Transverse colon (tissue), 4 donors: ENCODE data around the gene QSER1. TPM values are rescaled to one million over a fixed set of nuclear protein-coding genes. Genes with fewer than 3 reads are reported as not detected.

ENCODE experiments used
- DNase-seq: peaks from one replicate; pipeline ENCODE4 v3.0.0-alpha.2; 2019
- H3K27ac ChIP-seq, 4 donors: fragments of 200-600 bp; sonication (generic); 2 replicates each; pipeline ENCODE4 v1.5.1; 2016 to 2018; ENCODE audit warnings: inconsistent platforms in 4 of 4
- H3K27me3 ChIP-seq: fragments of 200-600 bp; sonication (generic); 2 replicates; pipeline ENCODE4 v1.5.1; 2017; ENCODE audit warnings: inconsistent platforms
- H3K36me3 ChIP-seq, 4 donors: fragments of 200-600 bp; sonication (generic); 2 replicates each; pipeline ENCODE4 v1.5.1; 2017 to 2019; ENCODE audit warnings: inconsistent platforms in 4 of 4
- H3K4me1 ChIP-seq, 4 donors: fragments of 200-600 bp; sonication (generic); 2 replicates each; pipeline ENCODE4 v1.5.1; 2017 to 2020; ENCODE audit warnings: inconsistent platforms in 4 of 4
- H3K4me3 ChIP-seq, 4 donors: fragments of 200-600 bp; sonication (generic); 1 replicate in 1 of 4; 2 replicates in 3 of 4; pipeline versions ENCODE4 v1.5.1 to v1.6.1; 2017 to 2019; ENCODE audit warnings: inconsistent platforms in 4 of 4
- H3K9me3 ChIP-seq, 2 donors: fragments of 200-600 bp; sonication (generic); 2 replicates each; pipeline ENCODE4 v1.5.1; 2017 to 2019; ENCODE audit warnings: inconsistent platforms in 2 of 2
- EP300 ChIP-seq: sonication (generic); formaldehyde crosslinking; IDR thresholded peaks from one replicate; pipeline ENCODE4 v1.6.1; 2017; ENCODE audit warnings: antibody characterized with exemption, low read depth
- POLR2A ChIP-seq: fragments of 450-650 bp; IDR thresholded peaks from one replicate; pipeline ENCODE4 v1.6.1; 2016; ENCODE audit warnings: antibody characterized with exemption, mild to moderate bottlenecking, moderate library complexity
- POLR2AphosphoS5 ChIP-seq, 3 donors: sonication (generic); formaldehyde crosslinking; IDR thresholded peaks; one replicate each; pipeline ENCODE4 v1.6.1; 2016; ENCODE audit warnings: antibody characterized with exemption in 3 of 3
- WGBS, 2 donors: methylation state at CpG; one replicate each; pipeline ENCODE4 v1.1.5; 2018; ENCODE audit warnings: low coverage in 1 of 2; 5-methylcytosine and 5-hydroxymethylcytosine counted together
- in situ Hi-C, 4 donors: fragments of 200-750 bp; cut with MboI; loops; one replicate each; pipeline versions ENCODE4 v1.15.0 to v1.15.1; 2017; ENCODE audit warnings: low sequenced_read_pairs in 3 of 4, low pct_ligation_motif_present in 1 of 4, low pct_unique_long_range_greater_than_20kb in 1 of 4
- intact Hi-C: fragments of 100-400 bp; cut with DNase I; formaldehyde crosslinking; loops from one replicate; pipeline ENCODE4 v1.15.1; 2023; ENCODE audit warnings: low total_unique reads
- total RNA-seq, 4 donors: library from RNA; depleted of rRNA; stranded (reverse); fragments of >200 nt; gene quantifications; one replicate each; pipeline ENCODE4 v1.1.0, GENCODE V29; 2016
- TF ChIP-seq, protein P1 (sequence below), 5 experiments: fragments of 200-600 bp in 3 of 5; fragments of 450-650 bp in 2 of 5; sonication (generic) in 3 of 5; IDR thresholded peaks; 1 replicate in 2 of 5; 2 replicates in 3 of 5; pipeline ENCODE4 v1.5.1; 2016 to 2017; ENCODE audit warnings: antibody characterized with exemption in 5 of 5, inconsistent platforms in 3 of 5, mild to moderate bottlenecking in 2 of 5, moderate library complexity in 1 of 5

Gene QSER1
- total RNA-seq, 4 donors from 2014 or later, result 20.5 to 39.2 (median 31.9) TPM

DNA sequence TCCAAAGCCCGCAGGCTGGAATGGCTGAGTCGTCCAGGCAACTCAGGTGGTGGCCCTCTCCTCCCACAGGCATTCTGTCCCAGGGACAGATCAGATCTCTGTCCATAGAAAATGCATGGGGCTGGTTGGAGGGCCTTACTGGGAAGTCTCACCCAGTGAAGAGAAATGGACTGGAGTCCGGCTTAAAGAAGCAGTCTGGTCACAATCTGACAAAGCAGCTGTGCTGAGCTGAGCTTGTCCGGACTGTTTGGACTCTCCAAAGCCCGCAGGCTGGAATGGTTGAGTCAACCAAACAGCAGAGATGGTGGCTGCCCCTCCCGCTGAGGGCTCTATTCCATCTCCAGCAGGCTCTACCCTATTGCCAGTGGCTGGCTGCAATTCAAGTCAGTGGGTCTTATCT lies 108.7 kb downstream of the QSER1 start:
- in situ Hi-C loops, result no loop called here
- WGBS, 2 donors, result 80% methylated on average over 6 of the region's 6 CpGs; no CpG with 5 or more reads in 1 of the 2 donors

DNA sequence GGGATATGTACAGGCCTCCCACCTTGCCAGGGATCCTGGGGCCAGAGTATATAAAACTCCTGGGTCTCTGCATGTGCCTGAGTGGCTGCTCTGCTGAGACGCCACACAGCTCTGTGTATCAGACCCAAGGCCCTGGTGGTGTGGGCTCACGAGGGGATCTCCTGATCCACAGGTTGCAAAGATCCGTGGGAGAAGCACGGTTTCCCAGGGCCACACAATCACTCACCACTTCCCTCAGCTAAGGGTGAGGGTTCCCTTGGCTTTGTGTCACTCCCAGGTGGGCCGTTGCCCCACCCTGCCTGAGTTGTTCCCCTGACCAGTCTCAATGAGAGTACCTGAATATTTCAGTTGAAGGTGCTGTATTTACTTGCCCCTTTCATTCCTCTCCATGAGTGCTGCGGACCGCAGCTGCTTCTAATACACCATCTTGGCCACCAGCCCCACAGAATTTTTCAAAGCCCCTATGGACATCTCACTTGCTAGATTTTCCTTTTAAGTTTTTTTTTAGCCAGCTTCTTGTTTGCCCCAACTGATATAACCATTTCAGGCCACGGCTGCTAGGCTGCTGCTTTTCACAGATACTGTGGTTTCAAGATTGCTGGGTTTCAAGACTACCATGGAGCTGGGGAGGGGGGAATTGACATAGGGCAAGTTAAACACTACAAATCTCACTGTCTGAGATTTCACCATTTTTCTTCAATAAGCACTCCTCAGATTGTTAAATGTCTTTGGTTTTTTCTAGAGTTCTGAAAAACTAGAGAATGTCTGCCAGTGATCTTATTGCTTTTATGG lies 109.3 kb downstream of the QSER1 start:
- WGBS, 2 donors, result 40 to 89% methylated on average over 1 to 8 of the region's 8 CpGs
- no peak for DNase-seq
- in situ Hi-C loops, result no loop called here

More for the DNA sequence above, 108.7 kb downstream of the QSER1 start:
- Histone ChIP-seq H3K27me3 (no peaks in the 10 kb centered on the region), H3K27ac (no peak overlapping the region), H3K4me3 (no peak overlapping the region), H3K9me3 (no peaks in the 10 kb centered on the region), H3K36me3 (no peaks in the 10 kb centered on the region), H3K4me1 (peaks cover 0 to 5% (median 0%) of the 10 kb centered on the region in 4 donors)
- TF ChIP-seq POLR2AphosphoS5 (IDR thresholded peaks at IDR 0.05) (no peak), EP300 (no peak), POLR2A (no peak)
- TF ChIP-seq, protein P1, sequence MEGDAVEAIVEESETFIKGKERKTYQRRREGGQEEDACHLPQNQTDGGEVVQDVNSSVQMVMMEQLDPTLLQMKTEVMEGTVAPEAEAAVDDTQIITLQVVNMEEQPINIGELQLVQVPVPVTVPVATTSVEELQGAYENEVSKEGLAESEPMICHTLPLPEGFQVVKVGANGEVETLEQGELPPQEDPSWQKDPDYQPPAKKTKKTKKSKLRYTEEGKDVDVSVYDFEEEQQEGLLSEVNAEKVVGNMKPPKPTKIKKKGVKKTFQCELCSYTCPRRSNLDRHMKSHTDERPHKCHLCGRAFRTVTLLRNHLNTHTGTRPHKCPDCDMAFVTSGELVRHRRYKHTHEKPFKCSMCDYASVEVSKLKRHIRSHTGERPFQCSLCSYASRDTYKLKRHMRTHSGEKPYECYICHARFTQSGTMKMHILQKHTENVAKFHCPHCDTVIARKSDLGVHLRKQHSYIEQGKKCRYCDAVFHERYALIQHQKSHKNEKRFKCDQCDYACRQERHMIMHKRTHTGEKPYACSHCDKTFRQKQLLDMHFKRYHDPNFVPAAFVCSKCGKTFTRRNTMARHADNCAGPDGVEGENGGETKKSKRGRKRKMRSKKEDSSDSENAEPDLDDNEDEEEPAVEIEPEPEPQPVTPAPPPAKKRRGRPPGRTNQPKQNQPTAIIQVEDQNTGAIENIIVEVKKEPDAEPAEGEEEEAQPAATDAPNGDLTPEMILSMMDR (IDR thresholded peaks at IDR 0.05), result no peak
- intact Hi-C loops, result no loop called here
- no peak for DNase-seq

DNA sequence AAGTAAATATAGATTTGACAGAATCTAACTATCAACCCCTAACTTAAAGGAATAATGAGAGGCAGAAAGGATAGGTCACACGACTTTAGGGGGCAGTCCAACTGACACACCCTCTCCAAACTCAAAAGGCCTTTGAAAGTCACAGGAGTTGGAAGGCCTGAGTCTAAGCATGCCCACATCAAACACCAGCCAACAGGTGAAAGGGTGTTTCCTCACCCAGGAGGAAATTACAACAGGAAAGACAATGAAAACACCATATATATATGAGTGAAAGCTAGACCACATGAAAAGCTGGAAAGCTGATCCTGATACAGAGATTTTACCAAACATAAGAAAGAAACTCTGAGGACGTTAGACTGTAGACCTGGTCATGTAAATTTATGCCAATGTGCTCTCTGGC lies 112.6 kb downstream of the QSER1 start:
- TF ChIP-seq, protein P1 (IDR thresholded peaks at IDR 0.05), result no peak
- no peak for TF ChIP-seq POLR2AphosphoS5 (IDR thresholded peaks at IDR 0.05)
- TF ChIP-seq POLR2A, result no peak
- no peak for TF ChIP-seq EP300
- in situ Hi-C loops (no loop called here), intact Hi-C loops (no loop called here)
- no peak overlapping the region for H3K27ac ChIP-seq
- no peak for DNase-seq
- no peaks in the 10 kb centered on the region for H3K27me3 ChIP-seq
- no peaks in the 10 kb centered on the region for H3K36me3 ChIP-seq
- no peak overlapping the region for H3K4me3 ChIP-seq
- WGBS, 2 donors, result 28 to 57% methylated on average over 2 of the region's 2 CpGs
- no peaks in the 10 kb centered on the region for H3K9me3 ChIP-seq
- peaks cover 0 to 5% (median 0%) of the 10 kb centered on the region in 4 donors for H3K4me1 ChIP-seq

More for the DNA sequence above, 109.3 kb downstream of the QSER1 start:
- Histone ChIP-seq H3K36me3 (no peaks in the 10 kb centered on the region), H3K4me3 (no peak overlapping the region), H3K27ac (no peak overlapping the region), H3K27me3 (no peaks in the 10 kb centered on the region), H3K4me1 (peaks cover 0 to 5% (median 0%) of the 10 kb centered on the region in 4 donors), H3K9me3 (no peaks in the 10 kb centered on the region)
- intact Hi-C loops, result no loop called here
- no peak for TF ChIP-seq POLR2AphosphoS5 (IDR thresholded peaks at IDR 0.05)
- TF ChIP-seq, protein P1 (IDR thresholded peaks at IDR 0.05), result no peak
- TF ChIP-seq POLR2A, result no peak
- no peak for TF ChIP-seq EP300

DNA sequence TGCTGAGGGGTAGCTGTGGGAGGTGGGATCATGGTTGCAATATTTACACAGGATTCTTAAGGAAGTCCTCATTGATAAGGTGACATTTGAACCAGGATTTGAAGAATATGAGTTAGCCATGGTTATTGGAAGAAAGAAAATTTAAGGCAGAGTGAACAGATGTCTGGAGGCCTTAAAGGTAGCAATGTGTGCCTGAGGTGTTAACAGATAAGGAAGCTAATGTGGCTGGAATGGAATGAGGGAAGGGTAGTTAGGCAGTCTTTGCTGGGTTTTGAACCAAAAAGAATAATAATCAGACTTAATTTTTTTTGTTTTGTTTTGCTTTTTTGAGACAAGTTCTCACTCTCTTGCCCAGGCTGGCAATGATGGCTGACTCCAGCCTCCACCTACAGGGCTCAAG lies 113.4 kb downstream of the QSER1 start:
- Histone ChIP-seq H3K27ac (no peak overlapping the region), H3K27me3 (no peaks in the 10 kb centered on the region), H3K36me3 (no peaks in the 10 kb centered on the region), H3K9me3 (no peaks in the 10 kb centered on the region), H3K4me1 (peaks cover 0 to under 1% (median 0%) of the 10 kb centered on the region in 4 donors), H3K4me3 (no peak overlapping the region)
- no peak for DNase-seq
- intact Hi-C loops, result no loop called here
- in situ Hi-C loops, result no loop called here
- TF ChIP-seq EP300, result no peak
- TF ChIP-seq, protein P1 (IDR thresholded peaks at IDR 0.05), result no peak
- TF ChIP-seq POLR2A, result no peak
- no peak for TF ChIP-seq POLR2AphosphoS5 (IDR thresholded peaks at IDR 0.05)
